Left cardiac atrium (tissue), 4 donors: Measurements from ENCODE around the gene RBM4B. TPM values are rescaled to one million over a fixed set of nuclear protein-coding genes. Genes with fewer than 3 reads are reported as not detected.

Source experiments
- ATAC-seq, 2 donors: fragments of 200-7000 bp; cut with Tn5 transposase; one replicate each; pipeline ENCODE4 v1.9.1; 2020; ENCODE audit warnings: mild to moderate bottlenecking in 2 of 2, moderate library complexity in 2 of 2
- DNase-seq: peaks from one replicate; pipeline ENCODE4 v3.0.0-alpha.2; 2020
- intact Hi-C, 2 donors: fragments of 100-400 bp; cut with DNase I; formaldehyde crosslinking; loops; one replicate each; pipeline versions ENCODE4 v1.14.1 to v1.15.1; 2022 to 2023
- total RNA-seq, 2 donors: library from RNA; stranded (reverse); fragmentation: NEBNext Ultra II Directional; extraction: Animal tissue kit (Norgen Biotek cat#: 25700); gene quantifications; one replicate each; pipeline ENCODE4 v1.2.1, GENCODE V29; 2021
- donor health status: DM: no; HTN: yes; CAD: no.
- donor health status: DM: no; HTN: yes; CAD: no; lungs with severe emphysema.
- donor health status: DM: yes; HTN: yes; CAD: no.
- donor health status: Dilated cardiomyopathy.

RBM4B gene
- total RNA-seq, 2 donors from 2014 or later: 8.0 to 13.8 TPM

- DNase-seq (no peak), ATAC-seq (no peak)
- intact Hi-C loops: no loop called here
Observed at GRCh38 chr11:66625752-66626149, 51.9 kb downstream of the RBM4B start.

DNA sequence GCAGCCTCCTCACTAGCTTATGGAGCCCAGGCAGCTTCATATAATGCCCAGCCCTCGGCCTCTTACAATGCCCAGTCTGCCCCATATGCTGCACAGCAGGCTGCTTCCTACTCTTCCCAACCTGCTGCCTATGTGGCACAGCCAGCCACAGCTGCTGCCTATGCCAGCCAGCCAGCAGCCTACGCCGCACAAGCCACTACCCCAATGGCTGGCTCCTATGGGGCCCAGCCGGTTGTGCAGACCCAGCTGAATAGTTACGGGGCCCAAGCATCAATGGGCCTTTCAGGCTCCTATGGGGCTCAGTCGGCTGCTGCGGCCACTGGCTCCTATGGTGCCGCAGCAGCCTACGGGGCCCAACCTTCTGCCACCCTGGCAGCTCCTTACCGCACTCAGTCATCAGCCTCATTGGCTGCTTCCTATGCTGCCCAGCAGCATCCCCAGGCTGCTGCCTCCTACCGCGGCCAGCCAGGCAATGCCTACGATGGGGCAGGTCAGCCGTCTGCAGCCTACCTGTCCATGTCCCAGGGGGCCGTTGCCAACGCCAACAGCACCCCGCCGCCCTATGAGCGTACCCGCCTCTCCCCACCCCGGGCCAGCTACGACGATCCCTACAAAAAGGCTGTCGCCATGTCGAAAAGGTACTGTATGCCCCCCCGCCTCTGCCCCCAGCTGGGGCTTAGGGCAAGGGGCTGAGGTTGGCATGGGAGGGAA, 52.5 kb downstream of the RBM4B start:
- ATAC-seq (no peak), DNase-seq (no peak)
- intact Hi-C loops: no loop called here

DNA sequence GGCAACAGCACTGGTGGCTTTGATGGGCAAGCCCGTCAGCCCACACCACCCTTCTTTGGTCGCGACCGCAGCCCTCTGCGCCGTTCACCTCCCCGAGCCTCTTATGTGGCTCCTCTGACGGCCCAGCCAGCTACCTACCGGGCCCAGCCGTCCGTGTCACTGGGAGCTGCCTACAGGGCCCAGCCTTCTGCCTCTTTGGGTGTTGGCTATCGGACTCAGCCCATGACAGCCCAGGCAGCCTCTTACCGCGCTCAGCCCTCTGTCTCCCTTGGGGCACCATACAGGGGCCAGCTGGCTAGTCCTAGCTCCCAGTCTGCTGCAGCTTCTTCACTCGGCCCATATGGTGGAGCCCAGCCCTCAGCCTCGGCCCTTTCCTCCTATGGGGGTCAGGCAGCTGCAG, 53.2 kb downstream of the RBM4B start:
- peak; percentile 11 to 19 for ATAC-seq
- DNase-seq: no peak
- intact Hi-C loops: no loop called here

- intact Hi-C loops: no loop called here
- DNase-seq: no peak
- ATAC-seq: no peak
Observed at GRCh38 chr11:66619080-66619554, 58.6 kb downstream of the RBM4B start.

DNA sequence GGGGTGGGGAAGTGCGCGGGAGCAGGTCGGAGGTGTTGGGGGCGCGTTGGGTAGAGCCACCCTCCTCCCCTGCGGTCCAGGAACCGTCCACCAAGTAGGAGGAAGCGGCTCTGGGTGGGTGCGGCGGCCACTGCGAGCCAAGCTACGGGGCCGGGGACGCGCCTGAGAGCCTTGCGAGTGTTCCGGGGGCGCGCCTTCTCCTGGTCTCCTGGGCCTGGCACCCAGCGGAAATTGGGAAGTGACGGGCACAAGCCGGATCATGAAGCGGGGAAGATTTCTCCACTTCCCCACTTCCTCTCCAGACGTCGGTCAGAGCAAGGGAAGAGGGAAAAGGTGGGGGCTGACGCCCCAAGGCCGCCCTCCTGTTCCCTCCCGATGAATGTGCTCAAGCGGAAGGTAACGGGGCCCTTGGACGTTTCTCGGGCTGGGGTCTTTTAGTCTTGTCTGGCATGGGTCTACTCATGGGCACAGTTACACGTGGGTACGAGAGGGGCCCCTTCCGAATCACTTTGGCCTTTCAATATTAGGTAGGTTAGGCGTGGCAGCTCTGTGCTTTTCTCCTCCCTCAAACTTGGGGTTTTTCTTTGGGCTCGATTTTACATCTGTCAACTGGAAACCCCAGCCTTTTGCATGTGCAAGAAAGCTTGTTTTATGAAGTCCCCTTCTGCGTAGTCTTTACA, 60.4 kb downstream of the RBM4B start:
- ATAC-seq: peak; percentile 42 to 63
- intact Hi-C loops: no loop called here
- DNase-seq: peak; percentile 82

- intact Hi-C loops: no loop called here
- ATAC-seq: peak; percentile 96 to 98
- DNase-seq: peak; percentile 99
Observed at GRCh38 chr11:66616379-66617154, 61.1 kb downstream of the RBM4B start, which contains the start of gene RBM14. Gene RBM14, plus strand, starts transcription at chr11:66616630. Its CDS starts 91 bp downstream, at chr11:66616721.

Other genes starting within 250 kb of the RBM4B start
- 10 to 100 TPM; 43.1 to 47.0 TPM for gene MRPL11, start 239.0 kb downstream of the RBM4B start, total RNA-seq
- 10 to 100 TPM in 1 of 2 donors, 1 to 10 TPM in 1; 9.1 to 11.0 TPM for gene PELI3, start 211.0 kb downstream of the RBM4B start, total RNA-seq
- gene DPP3, start 197.5 kb downstream of the RBM4B start, total RNA-seq: 10 to 100 TPM; 18.5 TPM
- 10 to 100 TPM; 18.7 to 18.9 TPM for gene BBS1, start 167.3 kb downstream of the RBM4B start, total RNA-seq
- 1 to 10 TPM; 7.9 to 8.2 TPM for gene ZDHHC24, start 131.8 kb downstream of the RBM4B start, total RNA-seq
- gene ACTN3, start 131.0 kb downstream of the RBM4B start, total RNA-seq: under 1 TPM; 0.10 to 0.15 TPM
- 10 to 100 TPM; 51.0 to 71.9 TPM for gene CTSF, start 109.3 kb downstream of the RBM4B start, total RNA-seq
- gene CCDC87, start 84.8 kb downstream of the RBM4B start, total RNA-seq: under 1 TPM; 0.18 to 0.39 TPM
- gene CCS, start 84.7 kb downstream of the RBM4B start, total RNA-seq: 10 to 100 TPM; 28.3 to 28.6 TPM
- gene RBM14, start 61.3 kb downstream of the RBM4B start, total RNA-seq: 10 to 100 TPM; 31.2 to 35.2 TPM
- gene RBM4, start 39.2 kb downstream of the RBM4B start, total RNA-seq: 10 to 100 TPM; 63.6 to 76.7 TPM
- gene SPTBN2, start 51.3 kb upstream of the RBM4B start, total RNA-seq: 1 to 10 TPM; 3.2 to 3.8 TPM
- gene RCE1, start 165.6 kb upstream of the RBM4B start, total RNA-seq: 1 to 10 TPM; 7.7 to 8.9 TPM
- gene LRFN4, start 179.2 kb upstream of the RBM4B start, total RNA-seq: 10 to 100 TPM; 14.3 to 15.5 TPM